Measurements from ENCODE around the gene TGFA.

The TGFA gene

GRCh38 chr2:70596739-70597138 is 43.1 kb upstream of the TGFA start:
- TF ChIP-seq CEBPB (IDR thresholded peaks at IDR 0.05) (peak; percentile 80), CREB1 (IDR thresholded peaks at IDR 0.05; ENCODE audit: low read depth) (peak; percentile 40; the same call in 1 of the 2 replicates), YY1 (IDR thresholded peaks at IDR 0.05; ENCODE audit: low read depth) (no peak; the same call in 1 of the 2 replicates), MAX (IDR thresholded peaks at IDR 0.05) (peak; percentile 90), RAD21 (IDR thresholded peaks at IDR 0.05; ENCODE audit: low read depth) (peak; percentile 48), EGR1 (IDR thresholded peaks at IDR 0.05) (0 out of 2 replicates have a peak, but pooled peaks have one; percentile 36), NFIC (IDR thresholded peaks at IDR 0.05) (peak; percentile 99), TEAD4 (IDR thresholded peaks at IDR 0.05) (peak; percentile 98), ZBTB7A (IDR thresholded peaks at IDR 0.05; ENCODE audit: low read depth) (peak; percentile 71; the same call in 1 of the 2 replicates), EP300 (IDR thresholded peaks at IDR 0.05; ENCODE audit: borderline replicate concordance) (peak; percentile 99), TAF1 (IDR thresholded peaks at IDR 0.05; ENCODE audit: low read depth) (no peak), TCF12 (IDR thresholded peaks at IDR 0.05; ENCODE audit: low read depth) (peak; percentile 100), FOXM1 (IDR thresholded peaks at IDR 0.05; ENCODE audit: borderline replicate concordance, low read depth) (peak; percentile 98)
- TF ChIP-seq, protein P1, sequence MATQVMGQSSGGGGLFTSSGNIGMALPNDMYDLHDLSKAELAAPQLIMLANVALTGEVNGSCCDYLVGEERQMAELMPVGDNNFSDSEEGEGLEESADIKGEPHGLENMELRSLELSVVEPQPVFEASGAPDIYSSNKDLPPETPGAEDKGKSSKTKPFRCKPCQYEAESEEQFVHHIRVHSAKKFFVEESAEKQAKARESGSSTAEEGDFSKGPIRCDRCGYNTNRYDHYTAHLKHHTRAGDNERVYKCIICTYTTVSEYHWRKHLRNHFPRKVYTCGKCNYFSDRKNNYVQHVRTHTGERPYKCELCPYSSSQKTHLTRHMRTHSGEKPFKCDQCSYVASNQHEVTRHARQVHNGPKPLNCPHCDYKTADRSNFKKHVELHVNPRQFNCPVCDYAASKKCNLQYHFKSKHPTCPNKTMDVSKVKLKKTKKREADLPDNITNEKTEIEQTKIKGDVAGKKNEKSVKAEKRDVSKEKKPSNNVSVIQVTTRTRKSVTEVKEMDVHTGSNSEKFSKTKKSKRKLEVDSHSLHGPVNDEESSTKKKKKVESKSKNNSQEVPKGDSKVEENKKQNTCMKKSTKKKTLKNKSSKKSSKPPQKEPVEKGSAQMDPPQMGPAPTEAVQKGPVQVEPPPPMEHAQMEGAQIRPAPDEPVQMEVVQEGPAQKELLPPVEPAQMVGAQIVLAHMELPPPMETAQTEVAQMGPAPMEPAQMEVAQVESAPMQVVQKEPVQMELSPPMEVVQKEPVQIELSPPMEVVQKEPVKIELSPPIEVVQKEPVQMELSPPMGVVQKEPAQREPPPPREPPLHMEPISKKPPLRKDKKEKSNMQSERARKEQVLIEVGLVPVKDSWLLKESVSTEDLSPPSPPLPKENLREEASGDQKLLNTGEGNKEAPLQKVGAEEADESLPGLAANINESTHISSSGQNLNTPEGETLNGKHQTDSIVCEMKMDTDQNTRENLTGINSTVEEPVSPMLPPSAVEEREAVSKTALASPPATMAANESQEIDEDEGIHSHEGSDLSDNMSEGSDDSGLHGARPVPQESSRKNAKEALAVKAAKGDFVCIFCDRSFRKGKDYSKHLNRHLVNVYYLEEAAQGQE (IDR thresholded peaks at IDR 0.05; ENCODE audit: low read depth) = no peak
- TF ChIP-seq, protein P2, sequence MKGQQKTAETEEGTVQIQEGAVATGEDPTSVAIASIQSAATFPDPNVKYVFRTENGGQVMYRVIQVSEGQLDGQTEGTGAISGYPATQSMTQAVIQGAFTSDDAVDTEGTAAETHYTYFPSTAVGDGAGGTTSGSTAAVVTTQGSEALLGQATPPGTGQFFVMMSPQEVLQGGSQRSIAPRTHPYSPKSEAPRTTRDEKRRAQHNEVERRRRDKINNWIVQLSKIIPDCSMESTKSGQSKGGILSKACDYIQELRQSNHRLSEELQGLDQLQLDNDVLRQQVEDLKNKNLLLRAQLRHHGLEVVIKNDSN (IDR thresholded peaks at IDR 0.05) = no peak; the same call in 1 of the 2 replicates

GRCh38 chr2:70596293-70596692 is 42.7 kb upstream of the TGFA start:
- no peak for TF ChIP-seq EP300 (IDR thresholded peaks at IDR 0.05; ENCODE audit: borderline replicate concordance)
- 0 out of 2 replicates have a peak, but pooled peaks have one; percentile 24 for TF ChIP-seq CEBPB (IDR thresholded peaks at IDR 0.05)
- TF ChIP-seq, protein P2 (IDR thresholded peaks at IDR 0.05) = no peak
- 0 out of 2 replicates have a peak, but pooled peaks have one; percentile 11 for TF ChIP-seq RAD21 (IDR thresholded peaks at IDR 0.05; ENCODE audit: low read depth)
- no peak for TF ChIP-seq NFIC (IDR thresholded peaks at IDR 0.05)
- TF ChIP-seq, protein P1 (IDR thresholded peaks at IDR 0.05; ENCODE audit: low read depth) = 0 out of 2 replicates have a peak, but pooled peaks have one; percentile 6
- no peak for TF ChIP-seq FOXM1 (IDR thresholded peaks at IDR 0.05; ENCODE audit: borderline replicate concordance, low read depth)
- TF ChIP-seq MAX (IDR thresholded peaks at IDR 0.05) = no peak
- TF ChIP-seq YY1 (IDR thresholded peaks at IDR 0.05; ENCODE audit: low read depth) = no peak
- no peak for TF ChIP-seq EGR1 (IDR thresholded peaks at IDR 0.05)
- no peak for TF ChIP-seq ZBTB7A (IDR thresholded peaks at IDR 0.05; ENCODE audit: low read depth)
- no peak; the same call in 1 of the 2 replicates for TF ChIP-seq TAF1 (IDR thresholded peaks at IDR 0.05; ENCODE audit: low read depth)
- TF ChIP-seq CREB1 (IDR thresholded peaks at IDR 0.05; ENCODE audit: low read depth) = peak; percentile 59
- no peak for TF ChIP-seq TEAD4 (IDR thresholded peaks at IDR 0.05)
- no peak for TF ChIP-seq TCF12 (IDR thresholded peaks at IDR 0.05; ENCODE audit: low read depth)

DNA sequence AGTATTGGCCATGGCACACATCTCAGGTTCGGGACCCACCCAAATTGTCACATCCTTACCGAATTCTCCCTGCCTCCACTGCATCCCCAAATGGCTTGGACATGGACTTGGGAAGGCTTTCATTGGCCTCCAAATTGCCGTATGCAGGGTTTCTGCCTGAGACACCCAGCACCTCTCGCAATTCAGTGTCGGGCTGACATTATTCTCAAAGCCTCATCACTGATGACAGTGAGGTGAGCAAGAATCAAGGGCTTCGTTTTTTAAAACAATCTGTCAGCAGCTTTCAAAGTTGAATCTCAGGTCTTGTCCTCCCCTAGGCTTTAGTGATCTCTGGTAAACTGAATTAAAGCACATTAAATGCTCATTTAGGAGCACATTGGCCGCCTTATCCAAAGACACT is 29.5 kb upstream of the TGFA start:
- no peak for TF ChIP-seq TAF1 (IDR thresholded peaks at IDR 0.05; ENCODE audit: low read depth)
- no peak for TF ChIP-seq EGR1 (IDR thresholded peaks at IDR 0.05)
- no peak for TF ChIP-seq RAD21 (IDR thresholded peaks at IDR 0.05; ENCODE audit: low read depth)
- no peak for TF ChIP-seq TEAD4 (IDR thresholded peaks at IDR 0.05)
- TF ChIP-seq MAX (IDR thresholded peaks at IDR 0.05) = no peak
- TF ChIP-seq, protein P2 (IDR thresholded peaks at IDR 0.05) = no peak
- TF ChIP-seq EP300 (IDR thresholded peaks at IDR 0.05; ENCODE audit: borderline replicate concordance) = no peak
- TF ChIP-seq CREB1 (IDR thresholded peaks at IDR 0.05; ENCODE audit: low read depth) = no peak
- TF ChIP-seq, protein P1 (IDR thresholded peaks at IDR 0.05; ENCODE audit: low read depth) = no peak
- no peak for TF ChIP-seq NFIC (IDR thresholded peaks at IDR 0.05)
- no peak for TF ChIP-seq ZBTB7A (IDR thresholded peaks at IDR 0.05; ENCODE audit: low read depth)
- TF ChIP-seq TCF12 (IDR thresholded peaks at IDR 0.05; ENCODE audit: low read depth) = no peak
- no peak for TF ChIP-seq YY1 (IDR thresholded peaks at IDR 0.05; ENCODE audit: low read depth)
- no peak for TF ChIP-seq FOXM1 (IDR thresholded peaks at IDR 0.05; ENCODE audit: borderline replicate concordance, low read depth)
- no peak for TF ChIP-seq CEBPB (IDR thresholded peaks at IDR 0.05)
